HCT116 (cell line): Measurements from ENCODE around the gene IL20. TPM values are rescaled to one million over a fixed set of nuclear protein-coding genes. Genes with fewer than 3 reads are reported as not detected.

ENCODE experiments used
- ATAC-seq: fragments of 200-7000 bp; cut with Tn5 transposase; 2 replicates; pipeline ENCODE4 v1.9.1; 2020; ENCODE audit warnings: mild to moderate bottlenecking, moderate library complexity
- BruUV-seq: library from RNA; stranded (reverse); fragments of 400-500 nt; replicated peaks from 2 replicates; lab custom pipeline; 2021; lab: Mats Ljungman, UMichigan
- CTCF ChIA-PET: fragments of 300-600 bp; sonication (Branson Sonifier 250); formaldehyde crosslinking; loops from one replicate; lab custom pipeline; 2021; ENCODE audit warnings: antibody characterized with exemption; lab: Charles Lee
- POLR2A ChIA-PET: fragments of 300-600, 350-600 bp; sonication (Branson Sonifier 250); formaldehyde crosslinking; loops from one replicate; lab custom pipeline; 2021; ENCODE audit warnings: antibody characterized with exemption; lab: Charles Lee
- RAD21 ChIA-PET, 2 experiments: fragments of 300-600 bp; sonication (Branson Sonifier 250); formaldehyde crosslinking; loops; one replicate each; lab custom pipeline; 2023; ENCODE audit warnings: low total read pairs in 2 of 2; ENCODE audit not compliant: uncharacterized antibody in 2 of 2, unreplicated experiment in 2 of 2, low non-redundant PET in 1 of 2; lab: Charles Lee
- DNase-seq: peaks from one replicate; pipeline ENCODE4 v3.0.0-alpha.2; 2010; ENCODE audit warnings: low read depth, low spot score
- H2AFZ ChIP-seq: fragments of 200-600 bp; shearing (Covaris generic), sonication (generic); 2 replicates; pipeline ENCODE4 v1.6.1; 2017; ENCODE audit warnings: low read depth, mixed run types, mixed read lengths, antibody characterized with exemption, low read length; ENCODE audit not compliant: poor library complexity, severe bottlenecking
- H3K27ac ChIP-seq: 2 replicates; pipeline ENCODE4 v1.5.1; 2012; ENCODE audit warnings: low read depth, low read length
- H3K27me3 ChIP-seq: fragments of 200-600 bp; sonication (generic); 2 replicates; pipeline ENCODE4 v1.6.1; 2016; ENCODE audit warnings: mixed run types, low read length, mixed read lengths; ENCODE audit not compliant: insufficient read depth
- H3K36me3 ChIP-seq, 2 experiments: fragments of 200-500 bp in 1 of 2; fragments of 200-600 bp in 1 of 2; sonication (Bioruptor generic) in 1 of 2; sonication (generic) in 1 of 2; 2 replicates each; pipeline versions ENCODE4 v1.5.1 to v1.6.1; 2014 to 2016; ENCODE audit warnings: low read length in 2 of 2, inconsistent platforms in 1 of 2, mixed read lengths in 1 of 2, mixed run types in 1 of 2; ENCODE audit not compliant: insufficient read depth in 2 of 2, control insufficient read depth in 1 of 2
- H3K4me1 ChIP-seq, 2 experiments: fragments of 200-600 bp in 1 of 2; sonication (generic) in 1 of 2; 2 replicates each; pipeline versions ENCODE4 v1.5.1 to v1.6.1; 2012 to 2017; ENCODE audit warnings: low read length in 2 of 2, inconsistent platforms in 1 of 2, mild to moderate bottlenecking in 1 of 2, mixed read lengths in 1 of 2, mixed run types in 1 of 2, moderate library complexity in 1 of 2; ENCODE audit not compliant: insufficient read depth in 2 of 2, control insufficient read depth in 1 of 2
- H3K4me2 ChIP-seq: fragments of 200-600 bp; sonication (generic); 2 replicates; pipeline ENCODE4 v1.6.1; 2017; ENCODE audit warnings: mixed run types, low read length, mixed read lengths
- H3K4me3 ChIP-seq, 2 experiments: fragments of 200-600 bp in 1 of 2; sonication (generic) in 1 of 2; replicated peaks in 1 of 2; 2 replicates each; pipeline ENCODE4 v1.5.1; 2011 to 2016; ENCODE audit warnings: low read length in 2 of 2, control low read depth in 1 of 2, low read depth in 1 of 2, mild to moderate bottlenecking in 1 of 2, mixed read lengths in 1 of 2, mixed run types in 1 of 2
- H3K79me2 ChIP-seq: fragments of 200-600 bp; sonication (generic); 2 replicates; pipeline ENCODE4 v1.6.1; 2017; ENCODE audit warnings: mild to moderate bottlenecking, mixed run types, low read length, moderate library complexity, mixed read lengths; ENCODE audit not compliant: insufficient read depth
- H3K9ac ChIP-seq: fragments of 200-600 bp; sonication (generic); 2 replicates; pipeline ENCODE4 v1.6.1; 2016; ENCODE audit warnings: low read length, mixed read lengths
- H3K9me2 ChIP-seq: fragments of 200-600 bp; sonication (generic), shearing (Covaris generic); 2 replicates; pipeline ENCODE4 v1.6.1; 2017; ENCODE audit warnings: mixed run types, mild to moderate bottlenecking, moderate library complexity; ENCODE audit not compliant: insufficient read depth
- H3K9me3 ChIP-seq, 2 experiments: fragments of 200-500 bp in 1 of 2; fragments of 200-600 bp in 1 of 2; sonication (Bioruptor generic) in 1 of 2; sonication (generic) in 1 of 2; 2 replicates each; pipeline ENCODE4 v1.6.1; 2014 to 2017; ENCODE audit warnings: low read length in 2 of 2, mixed read lengths in 2 of 2, inconsistent platforms in 1 of 2, low read depth in 1 of 2, mild to moderate bottlenecking in 1 of 2, mixed run types in 1 of 2, moderate library complexity in 1 of 2; ENCODE audit not compliant: control insufficient read depth in 1 of 2, insufficient read depth in 1 of 2
- H4K20me1 ChIP-seq: fragments of 200-600 bp; sonication (generic), shearing (Covaris generic); 2 replicates; pipeline ENCODE4 v1.6.1; 2017; ENCODE audit warnings: mixed run types, mild to moderate bottlenecking, moderate library complexity; ENCODE audit not compliant: insufficient read depth
- CBX3 ChIP-seq: IDR thresholded peaks from 2 replicates; pipeline ENCODE4 v1.6.1; 2012; ENCODE audit warnings: low read depth
- FOSL1 ChIP-seq: IDR thresholded peaks from 2 replicates; pipeline ENCODE4 v1.6.1; 2012; ENCODE audit warnings: low read depth
- POLR2A ChIP-seq: IDR thresholded peaks from 2 replicates; pipeline ENCODE4 v1.7.0; 2011; ENCODE audit warnings: borderline replicate concordance; ENCODE audit not compliant: insufficient read depth, insufficient read length; ENCODE audit errors: extremely low read depth
- TCF7L2 ChIP-seq: IDR thresholded peaks from 2 replicates; pipeline ENCODE4 v1.7.0; 2011; ENCODE audit warnings: borderline replicate concordance, inconsistent platforms; ENCODE audit not compliant: insufficient read depth, insufficient read length; ENCODE audit errors: extremely low read depth
- intact Hi-C: fragments of 100-400 bp; cut with micrococcal nuclease; formaldehyde crosslinking; loops from 2 replicates; pipeline ENCODE4 v1.10.0; 2022
- total RNA-seq: library from RNA; stranded (reverse); gene quantifications from one replicate; pipeline ENCODE4 v1.2.1, GENCODE V29; 2021; ENCODE audit not compliant: unreplicated experiment
- TF ChIP-seq, protein P1 (sequence below), 3 experiments: fragments of 200-600 bp in 1 of 3; sonication (generic) in 1 of 3; IDR thresholded peaks in 2 of 3; conservative IDR thresholded peaks in 1 of 3; 2 replicates each; pipeline ENCODE4 v1.5.1; 2012 to 2017; ENCODE audit warnings: low read depth in 2 of 3, low read length in 2 of 3, antibody characterized with exemption in 1 of 3, borderline replicate concordance in 1 of 3, control low read depth in 1 of 3, mild to moderate bottlenecking in 1 of 3, mixed read lengths in 1 of 3, mixed run types in 1 of 3, moderate library complexity in 1 of 3; ENCODE audit not compliant: insufficient read depth in 1 of 3
- TF ChIP-seq, protein P2 (sequence below): IDR thresholded peaks from 2 replicates; pipeline ENCODE4 v1.6.1; 2011; ENCODE audit warnings: mild to moderate bottlenecking, low read length, moderate library complexity; ENCODE audit not compliant: insufficient replicate concordance; ENCODE audit errors: extremely low read depth

The IL20 gene
- total RNA-seq, 1 experiment from 2014 or later, result not detected

DNA sequence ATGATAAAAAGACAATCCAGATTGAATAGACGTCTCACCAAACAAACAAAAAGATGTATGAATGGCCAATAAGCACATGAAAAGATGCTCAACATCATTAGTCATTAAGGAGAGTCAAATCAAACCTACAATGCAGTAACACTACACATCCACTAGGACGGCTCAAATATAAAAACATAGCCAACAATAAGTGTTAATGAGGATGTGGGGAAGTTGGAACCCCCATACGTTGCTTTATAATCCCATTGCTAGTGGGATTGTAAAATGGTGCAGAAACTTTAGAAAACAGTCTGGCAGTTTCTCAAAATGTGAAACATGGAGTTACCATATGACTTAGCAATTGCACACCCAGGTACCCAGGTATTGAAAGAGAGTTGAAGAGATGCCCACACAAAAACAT lies 17.1 kb downstream of the IL20 start:
- Histone ChIP-seq H3K9me3 (peaks cover 9 to 10% of the 10 kb centered on the region in 2 experiments; a peak in 2 of 4 replicates), H3K27ac (no peak overlapping the region), H3K4me1 (no peaks in the 10 kb centered on the region), H3K9ac (no peak overlapping the region), H3K9me2 (no peaks in the 10 kb centered on the region), H3K4me3 (no peak overlapping the region), H2AFZ (no peak overlapping the region), H3K4me2 (no peak overlapping the region), H3K79me2 (no peaks in the 10 kb centered on the region), H3K36me3 (no peaks in the 10 kb centered on the region), H3K27me3 (no peaks in the 10 kb centered on the region), H4K20me1 (no peaks in the 10 kb centered on the region)
- POLR2A ChIA-PET, result no interaction called here
- DNase-seq, result no peak
- BruUV-seq, result no TSS peak
- CTCF ChIA-PET, result no interaction called here
- RAD21 ChIA-PET, result no interaction called here
- intact Hi-C loops, result no loop called here
- TF ChIP-seq, protein P1, sequence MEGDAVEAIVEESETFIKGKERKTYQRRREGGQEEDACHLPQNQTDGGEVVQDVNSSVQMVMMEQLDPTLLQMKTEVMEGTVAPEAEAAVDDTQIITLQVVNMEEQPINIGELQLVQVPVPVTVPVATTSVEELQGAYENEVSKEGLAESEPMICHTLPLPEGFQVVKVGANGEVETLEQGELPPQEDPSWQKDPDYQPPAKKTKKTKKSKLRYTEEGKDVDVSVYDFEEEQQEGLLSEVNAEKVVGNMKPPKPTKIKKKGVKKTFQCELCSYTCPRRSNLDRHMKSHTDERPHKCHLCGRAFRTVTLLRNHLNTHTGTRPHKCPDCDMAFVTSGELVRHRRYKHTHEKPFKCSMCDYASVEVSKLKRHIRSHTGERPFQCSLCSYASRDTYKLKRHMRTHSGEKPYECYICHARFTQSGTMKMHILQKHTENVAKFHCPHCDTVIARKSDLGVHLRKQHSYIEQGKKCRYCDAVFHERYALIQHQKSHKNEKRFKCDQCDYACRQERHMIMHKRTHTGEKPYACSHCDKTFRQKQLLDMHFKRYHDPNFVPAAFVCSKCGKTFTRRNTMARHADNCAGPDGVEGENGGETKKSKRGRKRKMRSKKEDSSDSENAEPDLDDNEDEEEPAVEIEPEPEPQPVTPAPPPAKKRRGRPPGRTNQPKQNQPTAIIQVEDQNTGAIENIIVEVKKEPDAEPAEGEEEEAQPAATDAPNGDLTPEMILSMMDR (IDR thresholded peaks at IDR 0.05 in 2 of 3, conservative IDR thresholded peaks at IDR 0.05 in 1 of 3; ENCODE audit: borderline replicate concordance in 1 of 3, insufficient read depth in 1 of 3, low read depth in 2 of 3, low read length in 2 of 3), result peak in 2 of 3 experiments; percentile 28 to 44; a peak in 1 of 6 replicates
- no peak for TF ChIP-seq CBX3
- ATAC-seq, result no peak

DNA sequence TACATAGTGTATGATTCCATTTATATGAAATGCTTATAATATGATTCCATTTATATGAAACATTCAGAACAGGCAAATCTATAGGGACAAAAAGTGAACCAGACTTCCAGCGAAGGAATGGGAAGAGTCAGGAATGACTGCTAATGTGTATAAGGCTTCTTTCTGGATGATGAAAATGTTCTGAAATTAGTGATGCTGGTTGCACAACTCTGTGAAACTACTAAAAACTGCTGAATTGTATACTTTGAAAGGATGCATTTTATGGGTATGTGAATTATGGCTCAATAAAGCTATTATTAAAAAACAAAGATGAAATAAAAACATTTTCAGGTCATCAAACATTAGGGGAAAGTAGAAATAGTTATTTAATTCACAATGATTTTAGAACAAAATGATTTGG lies 17.7 kb downstream of the IL20 start:
- intact Hi-C loops, result no loop called here
- no peaks in the 10 kb centered on the region for H3K4me1 ChIP-seq
- H3K27me3 ChIP-seq, result no peaks in the 10 kb centered on the region
- peaks cover 4% of the 10 kb centered on the region in 2 experiments; a peak in 2 of 4 replicates for H3K9me3 ChIP-seq
- ATAC-seq (no peak), DNase-seq (no peak)
- no peak overlapping the region for H3K27ac ChIP-seq
- POLR2A ChIA-PET, result no interaction called here
- no peak overlapping the region for H3K4me2 ChIP-seq
- H4K20me1 ChIP-seq, result no peaks in the 10 kb centered on the region
- H3K4me3 ChIP-seq, result no peak overlapping the region
- no peak overlapping the region for H3K9ac ChIP-seq
- TF ChIP-seq CBX3 (no peak), POLR2A (no peak), FOSL1 (no peak), TCF7L2 (no peak)
- TF ChIP-seq, protein P2, sequence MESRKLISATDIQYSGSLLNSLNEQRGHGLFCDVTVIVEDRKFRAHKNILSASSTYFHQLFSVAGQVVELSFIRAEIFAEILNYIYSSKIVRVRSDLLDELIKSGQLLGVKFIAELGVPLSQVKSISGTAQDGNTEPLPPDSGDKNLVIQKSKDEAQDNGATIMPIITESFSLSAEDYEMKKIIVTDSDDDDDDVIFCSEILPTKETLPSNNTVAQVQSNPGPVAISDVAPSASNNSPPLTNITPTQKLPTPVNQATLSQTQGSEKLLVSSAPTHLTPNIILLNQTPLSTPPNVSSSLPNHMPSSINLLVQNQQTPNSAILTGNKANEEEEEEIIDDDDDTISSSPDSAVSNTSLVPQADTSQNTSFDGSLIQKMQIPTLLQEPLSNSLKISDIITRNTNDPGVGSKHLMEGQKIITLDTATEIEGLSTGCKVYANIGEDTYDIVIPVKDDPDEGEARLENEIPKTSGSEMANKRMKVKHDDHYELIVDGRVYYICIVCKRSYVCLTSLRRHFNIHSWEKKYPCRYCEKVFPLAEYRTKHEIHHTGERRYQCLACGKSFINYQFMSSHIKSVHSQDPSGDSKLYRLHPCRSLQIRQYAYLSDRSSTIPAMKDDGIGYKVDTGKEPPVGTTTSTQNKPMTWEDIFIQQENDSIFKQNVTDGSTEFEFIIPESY, result no peak
- no peak overlapping the region for H2AFZ ChIP-seq
- no peaks in the 10 kb centered on the region for H3K9me2 ChIP-seq
- RAD21 ChIA-PET, result no interaction called here
- CTCF ChIA-PET, result interaction anchor here (0.7 to 1.9 kb wide), 3 partner anchors 12 to 29 kb away, joined by 3 to 6 read pairs (median 3); no protein-coding TSS in a partner anchor
- no TSS peak for BruUV-seq
- H3K36me3 ChIP-seq, result no peaks in the 10 kb centered on the region
- H3K79me2 ChIP-seq, result no peaks in the 10 kb centered on the region
